ENCODE measurements around the gene CSNK1E.

CSNK1E gene

GRCh38 chr22:38257650-38258250 is 59.5 kb downstream of the CSNK1E start:
- in situ Hi-C loops (cut with HindIII; ENCODE audit: low sequenced_read_pairs) = no loop called here

GRCh38 chr22:38257181-38257580 is 60.1 kb downstream of the CSNK1E start:
- in situ Hi-C loops (cut with HindIII; ENCODE audit: low sequenced_read_pairs) = no loop called here

- in situ Hi-C loops (cut with HindIII; ENCODE audit: low sequenced_read_pairs) = no loop called here
These were observed 61.5 kb downstream of the CSNK1E start for GRCh38 chr22:38255697-38256096.

GRCh38 chr22:38251341-38251692 is 65.9 kb downstream of the CSNK1E start:
- in situ Hi-C loops (cut with HindIII; ENCODE audit: low sequenced_read_pairs) = no loop called here

GRCh38 chr22:38250643-38251340 is 66.4 kb downstream of the CSNK1E start:
- in situ Hi-C loops (cut with HindIII; ENCODE audit: low sequenced_read_pairs) = no loop called here

GRCh38 chr22:38249803-38250642 is 67.2 kb downstream of the CSNK1E start:
- in situ Hi-C loops (cut with HindIII; ENCODE audit: low sequenced_read_pairs) = no loop called here

- in situ Hi-C loops (cut with HindIII; ENCODE audit: low sequenced_read_pairs) = no loop called here
These were observed 67.9 kb downstream of the CSNK1E start for GRCh38 chr22:38249301-38249700.

- in situ Hi-C loops (cut with HindIII; ENCODE audit: low sequenced_read_pairs) = no loop called here
These were observed 69.0 kb downstream of the CSNK1E start for GRCh38 chr22:38248280-38248679.

GRCh38 chr22:38247713-38248112 is 69.5 kb downstream of the CSNK1E start:
- in situ Hi-C loops (cut with HindIII; ENCODE audit: low sequenced_read_pairs) = no loop called here

GRCh38 chr22:38246692-38247091 is 70.5 kb downstream of the CSNK1E start:
- in situ Hi-C loops (cut with HindIII; ENCODE audit: low sequenced_read_pairs) = no loop called here

- in situ Hi-C loops (cut with HindIII; ENCODE audit: low sequenced_read_pairs) = no loop called here
These were observed 71.1 kb downstream of the CSNK1E start for GRCh38 chr22:38246046-38246658.

- in situ Hi-C loops (cut with HindIII; ENCODE audit: low sequenced_read_pairs) = no loop called here
These were observed 73.1 kb downstream of the CSNK1E start for GRCh38 chr22:38244106-38244505.

- in situ Hi-C loops (cut with HindIII; ENCODE audit: low sequenced_read_pairs) = no loop called here
These were observed 74.0 kb downstream of the CSNK1E start for GRCh38 chr22:38243007-38243765.

GRCh38 chr22:38240734-38241252 is 76.4 kb downstream of the CSNK1E start:
- in situ Hi-C loops (cut with HindIII; ENCODE audit: low sequenced_read_pairs) = no loop called here
